ENCODE results near the gene FAM174B. TPM values are rescaled to one million over a fixed set of nuclear protein-coding genes. Genes with fewer than 3 reads are reported as not detected.

The FAM174B gene
- total RNA-seq = 1 to 10 TPM; 2.5 to 3.3 TPM

DNA sequence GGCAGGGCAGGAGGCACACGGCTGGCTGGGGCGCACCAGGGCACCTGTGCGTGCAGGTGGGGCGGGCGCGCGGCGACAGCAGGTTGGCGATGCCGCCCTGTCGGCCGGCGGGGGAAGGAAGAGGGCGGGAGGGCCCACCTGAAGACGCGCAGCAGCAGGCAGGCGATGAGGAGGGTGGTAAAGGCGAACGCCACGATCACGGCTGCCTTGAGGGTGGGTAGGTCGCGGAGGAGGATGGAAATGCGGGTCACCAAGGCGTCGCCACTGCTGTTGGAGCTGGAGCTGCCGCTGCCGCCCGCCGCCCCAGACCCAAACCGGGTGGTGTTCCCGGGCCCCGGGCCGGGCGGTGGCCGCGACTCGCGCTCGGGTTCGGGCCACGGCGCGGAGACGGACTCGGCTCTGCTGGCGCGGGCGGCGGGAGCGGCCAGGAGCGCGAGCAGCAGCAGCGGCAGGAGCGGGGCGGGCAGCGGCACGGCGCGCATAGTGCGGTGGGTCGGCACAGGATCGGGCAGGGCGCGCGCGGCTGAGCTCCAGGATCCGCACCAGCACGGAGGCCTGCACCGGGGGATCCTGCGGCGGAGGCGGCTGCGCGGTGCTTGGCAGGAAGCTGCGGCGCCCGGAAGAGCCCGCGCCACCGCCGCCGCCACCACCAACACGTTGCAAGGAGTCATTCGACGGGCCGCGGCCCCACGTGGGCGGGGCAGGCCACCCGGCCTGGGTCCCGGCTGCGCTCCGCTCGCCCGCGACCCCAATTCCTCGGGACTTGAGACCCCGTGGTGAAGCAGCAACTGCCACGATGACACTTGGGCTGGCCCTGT lies at the start of gene FAM174B:
Gene FAM174B (minus strand): TSS at position 598 of the 818 bp plus-strand sequence.
- H3K4me3 Mint-ChIP-seq = peak within 1 kb of the TSS; percentile 25
- ATAC-seq (peak; percentile 73), DNase-seq (peak; percentile 27)
- H3K27me3 Mint-ChIP-seq (ENCODE audit: low read depth) = peaks cover 45% of the 10 kb centered on the region
- no peaks in the 10 kb centered on the region for H3K36me3 Mint-ChIP-seq (ENCODE audit: low read depth)
- H3K9me3 Mint-ChIP-seq (ENCODE audit: insufficient read depth) = no peaks in the 10 kb centered on the region
- POLR2A ChIA-PET = no interaction called here
- CTCF ChIA-PET = no interaction called here
- no peak within 1 kb of the TSS for H3K27ac Mint-ChIP-seq
- peaks cover 8% of the 10 kb centered on the region for H3K4me1 Mint-ChIP-seq (ENCODE audit: low read depth)

DNA sequence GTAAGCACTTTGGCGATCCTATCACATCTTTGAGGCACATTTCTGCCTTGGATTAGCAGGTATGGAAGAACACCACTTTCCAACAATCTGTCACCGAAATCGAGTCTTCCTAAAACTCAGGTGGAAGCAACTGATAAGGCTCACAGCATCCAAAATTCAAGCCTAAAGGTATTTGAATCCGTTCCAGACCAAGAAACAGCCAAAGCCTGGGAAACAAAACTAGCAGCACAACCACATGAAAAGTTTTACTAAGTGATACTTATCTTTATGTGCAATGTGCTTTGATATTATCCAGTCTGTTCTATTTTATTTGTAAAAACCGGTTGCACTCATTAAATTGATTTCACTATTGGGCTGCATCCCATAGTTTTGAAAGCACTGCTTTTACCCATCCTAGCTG lies 40.5 kb upstream of the FAM174B start:
- H3K4me3 Mint-ChIP-seq = no peak overlapping the region
- H3K27ac Mint-ChIP-seq = no peak overlapping the region
- H3K4me1 Mint-ChIP-seq (ENCODE audit: low read depth) = no peaks in the 10 kb centered on the region
- peaks cover 4% of the 10 kb centered on the region for H3K27me3 Mint-ChIP-seq (ENCODE audit: low read depth)
- no peak for ATAC-seq
- no peaks in the 10 kb centered on the region for H3K36me3 Mint-ChIP-seq (ENCODE audit: low read depth)
- POLR2A ChIA-PET = no interaction called here
- no peak for DNase-seq
- H3K9me3 Mint-ChIP-seq (ENCODE audit: insufficient read depth) = no peaks in the 10 kb centered on the region
- CTCF ChIA-PET = no interaction called here

DNA sequence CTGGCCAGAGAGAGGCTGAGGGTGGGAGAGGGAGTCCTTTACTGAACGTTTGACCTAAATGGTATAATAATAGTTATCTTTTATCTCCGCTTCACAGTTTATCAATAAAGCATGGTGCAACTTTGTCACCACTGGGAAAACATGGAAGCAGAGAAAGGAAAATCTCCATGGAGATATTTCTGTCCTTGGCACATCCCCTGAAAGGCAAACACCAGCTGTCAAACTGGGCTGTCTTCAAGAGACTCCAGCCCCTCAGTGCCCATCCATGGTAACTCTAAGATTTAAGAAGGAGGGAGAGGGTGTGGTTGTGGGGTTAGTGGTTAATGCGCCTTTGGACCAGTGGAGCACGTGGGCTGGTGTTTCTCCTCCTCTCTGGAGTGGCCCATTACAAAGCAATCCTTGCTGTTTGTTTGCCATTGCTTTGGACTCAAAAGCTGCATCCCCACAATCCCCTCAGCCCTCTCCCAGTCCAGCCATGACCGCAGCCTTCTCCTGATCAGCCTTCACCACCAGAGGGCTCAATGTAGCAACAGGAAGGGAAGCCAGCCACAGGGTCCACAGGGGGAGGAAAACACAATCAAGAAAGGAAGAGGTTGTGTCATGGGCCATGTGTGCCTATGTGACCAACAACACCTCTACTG lies 38.2 kb upstream of the FAM174B start:
- ChIA-PET CTCF (no interaction called here), POLR2A (no interaction called here)
- Mint-ChIP-seq H3K4me1 (ENCODE audit: low read depth) (no peaks in the 10 kb centered on the region), H3K27ac (no peak overlapping the region), H3K9me3 (ENCODE audit: insufficient read depth) (no peaks in the 10 kb centered on the region), H3K4me3 (no peak overlapping the region), H3K27me3 (ENCODE audit: low read depth) (peaks cover 7% of the 10 kb centered on the region), H3K36me3 (ENCODE audit: low read depth) (no peaks in the 10 kb centered on the region)
- DNase-seq (no peak), ATAC-seq (no peak)

DNA sequence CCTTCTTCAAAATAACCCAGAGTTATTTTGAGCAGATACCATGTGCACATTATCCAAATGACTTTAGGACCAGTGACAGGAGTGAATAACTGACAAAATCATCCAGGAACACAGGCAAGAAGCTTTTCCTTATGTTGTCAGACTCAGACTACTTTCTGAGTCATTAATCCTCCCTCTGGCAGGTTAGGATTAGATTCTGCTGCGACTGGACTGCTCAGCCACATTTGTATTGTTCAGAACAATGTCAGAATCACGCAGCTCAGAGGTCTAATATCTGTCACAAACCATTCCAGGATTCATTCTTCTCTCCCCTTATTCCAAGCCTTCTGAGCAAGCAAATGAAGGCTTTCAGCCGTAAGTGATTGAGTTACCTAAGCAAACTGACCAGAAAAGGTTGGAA lies 34.8 kb upstream of the FAM174B start:
- DNase-seq (no peak), ATAC-seq (no peak)
- Mint-ChIP-seq H3K36me3 (ENCODE audit: low read depth) (no peaks in the 10 kb centered on the region), H3K27me3 (ENCODE audit: low read depth) (peaks cover 3% of the 10 kb centered on the region), H3K4me1 (ENCODE audit: low read depth) (no peaks in the 10 kb centered on the region), H3K4me3 (no peak overlapping the region), H3K9me3 (ENCODE audit: insufficient read depth) (no peaks in the 10 kb centered on the region), H3K27ac (no peak overlapping the region)
- ChIA-PET POLR2A (no interaction called here), CTCF (no interaction called here)

DNA sequence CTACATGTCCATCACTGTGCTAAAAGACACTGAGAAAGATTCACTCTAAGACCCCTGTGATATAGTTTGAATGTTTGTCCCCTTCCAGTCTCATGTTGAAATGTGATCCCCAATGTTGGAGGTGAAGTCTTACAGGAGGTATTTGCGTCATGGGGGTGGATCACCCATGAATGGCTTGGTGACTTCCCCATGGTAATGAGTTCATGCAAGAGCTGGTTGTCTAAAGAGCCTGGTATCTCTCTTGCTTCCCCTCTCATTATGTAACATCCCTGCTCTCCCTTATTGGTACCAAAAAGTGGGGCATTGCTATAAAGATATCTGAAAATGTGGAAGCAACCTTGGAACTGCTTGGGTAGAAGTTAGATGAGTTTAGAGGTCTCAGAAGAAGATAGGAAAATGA lies 32.2 kb upstream of the FAM174B start:
- no peak for ATAC-seq
- CTCF ChIA-PET = no interaction called here
- no peaks in the 10 kb centered on the region for H3K36me3 Mint-ChIP-seq (ENCODE audit: low read depth)

DNA sequence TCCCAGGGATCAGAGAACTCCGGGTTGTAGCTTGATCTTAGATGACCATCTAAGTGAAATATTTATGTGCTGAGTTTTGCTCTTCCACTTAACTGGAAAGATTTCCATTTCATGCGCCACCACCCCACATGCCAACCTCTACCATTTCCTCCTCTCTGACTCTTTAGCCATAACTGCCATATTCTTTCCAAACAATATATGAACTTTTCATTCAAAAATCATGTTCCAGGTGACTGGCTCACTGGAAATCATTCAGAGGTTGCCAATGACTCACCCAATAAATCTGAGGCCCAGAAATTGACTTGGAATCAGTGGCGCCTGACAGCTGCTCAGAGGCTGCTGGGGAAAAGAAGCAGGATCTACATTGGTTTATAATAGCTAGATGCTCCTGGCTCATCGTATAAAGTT lies 31.6 kb upstream of the FAM174B start:
- Mint-ChIP-seq H3K27me3 (ENCODE audit: low read depth) (peaks cover 6% of the 10 kb centered on the region), H3K36me3 (ENCODE audit: low read depth) (no peaks in the 10 kb centered on the region), H3K27ac (no peak overlapping the region), H3K4me1 (ENCODE audit: low read depth) (no peaks in the 10 kb centered on the region), H3K9me3 (ENCODE audit: insufficient read depth) (no peaks in the 10 kb centered on the region), H3K4me3 (no peak overlapping the region)
- POLR2A ChIA-PET = no interaction called here
- DNase-seq (no peak), ATAC-seq (no peak)
- CTCF ChIA-PET = no interaction called here

More for the DNA sequence above, 32.2 kb upstream of the FAM174B start:
- Mint-ChIP-seq H3K27ac (no peak overlapping the region), H3K9me3 (ENCODE audit: insufficient read depth) (no peaks in the 10 kb centered on the region), H3K27me3 (ENCODE audit: low read depth) (peaks cover 3% of the 10 kb centered on the region), H3K4me1 (ENCODE audit: low read depth) (no peaks in the 10 kb centered on the region), H3K4me3 (no peak overlapping the region)
- no peak for DNase-seq
- POLR2A ChIA-PET = no interaction called here

DNA sequence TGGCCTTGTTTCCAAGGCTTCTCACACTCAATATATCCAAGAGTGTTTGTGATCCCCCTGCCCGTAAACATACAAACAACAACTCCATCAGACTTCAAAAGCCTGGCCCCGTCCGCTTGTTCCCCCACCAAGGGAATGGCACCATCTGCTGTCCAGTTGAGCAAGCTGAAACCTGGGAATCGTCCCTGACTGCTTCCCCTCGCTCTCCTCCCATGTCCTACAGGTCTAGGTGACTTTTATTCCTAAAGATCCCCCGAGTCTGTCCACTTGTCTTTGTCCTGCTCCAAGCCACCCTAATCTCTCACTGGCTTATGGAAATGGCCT lies 27.9 kb upstream of the FAM174B start:
- Mint-ChIP-seq H3K27ac (no peak overlapping the region), H3K4me1 (ENCODE audit: low read depth) (no peaks in the 10 kb centered on the region), H3K4me3 (no peak overlapping the region), H3K27me3 (ENCODE audit: low read depth) (peaks cover 9% of the 10 kb centered on the region), H3K36me3 (ENCODE audit: low read depth) (no peaks in the 10 kb centered on the region), H3K9me3 (ENCODE audit: insufficient read depth) (no peaks in the 10 kb centered on the region)
- DNase-seq = no peak
- no peak for ATAC-seq
- ChIA-PET CTCF (no interaction called here), POLR2A (no interaction called here)

DNA sequence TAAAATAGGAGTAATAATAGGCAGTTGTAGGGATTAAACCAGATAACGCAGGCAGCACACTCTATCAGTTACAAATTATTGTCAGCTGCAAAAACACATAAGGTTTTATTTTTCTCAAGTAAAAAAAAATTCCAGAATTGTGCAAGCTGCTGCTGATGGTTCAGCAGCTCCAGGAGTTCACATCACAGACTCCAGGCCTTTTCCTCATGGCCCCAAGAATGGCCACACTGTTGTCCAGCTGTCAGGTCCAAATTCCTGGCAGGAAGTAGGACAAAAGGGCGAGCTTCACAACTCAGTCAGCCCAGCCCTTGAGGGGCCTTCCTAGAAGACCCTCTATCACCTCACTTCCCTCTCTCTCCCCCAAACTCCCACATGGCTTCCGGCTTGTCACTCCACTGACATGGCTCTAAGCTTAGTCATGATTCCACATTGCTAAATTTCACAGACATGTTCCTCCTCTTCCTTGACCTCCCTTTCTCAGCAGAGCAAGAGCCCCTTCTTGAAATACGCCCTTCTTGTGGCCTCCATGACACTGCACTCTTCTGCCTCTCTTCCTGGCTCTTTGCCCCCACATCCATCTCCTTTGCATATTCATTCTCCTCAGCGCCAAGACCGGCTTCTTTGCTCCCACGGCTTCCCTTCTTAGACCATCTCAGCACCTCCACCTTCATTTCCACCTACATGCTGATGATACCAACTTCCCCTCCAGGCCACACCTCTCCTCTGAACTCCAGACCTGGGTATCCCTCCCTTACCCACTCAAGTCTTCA lies 27.4 kb upstream of the FAM174B start:
- H3K9me3 Mint-ChIP-seq (ENCODE audit: insufficient read depth) = no peaks in the 10 kb centered on the region
- H3K4me3 Mint-ChIP-seq = no peak overlapping the region
- no peaks in the 10 kb centered on the region for H3K36me3 Mint-ChIP-seq (ENCODE audit: low read depth)
- H3K27ac Mint-ChIP-seq = no peak overlapping the region
- ChIA-PET CTCF (no interaction called here), POLR2A (no interaction called here)
- no peak for DNase-seq
- H3K27me3 Mint-ChIP-seq (ENCODE audit: low read depth) = peaks cover 13% of the 10 kb centered on the region
- H3K4me1 Mint-ChIP-seq (ENCODE audit: low read depth) = no peaks in the 10 kb centered on the region
- ATAC-seq = no peak

DNA sequence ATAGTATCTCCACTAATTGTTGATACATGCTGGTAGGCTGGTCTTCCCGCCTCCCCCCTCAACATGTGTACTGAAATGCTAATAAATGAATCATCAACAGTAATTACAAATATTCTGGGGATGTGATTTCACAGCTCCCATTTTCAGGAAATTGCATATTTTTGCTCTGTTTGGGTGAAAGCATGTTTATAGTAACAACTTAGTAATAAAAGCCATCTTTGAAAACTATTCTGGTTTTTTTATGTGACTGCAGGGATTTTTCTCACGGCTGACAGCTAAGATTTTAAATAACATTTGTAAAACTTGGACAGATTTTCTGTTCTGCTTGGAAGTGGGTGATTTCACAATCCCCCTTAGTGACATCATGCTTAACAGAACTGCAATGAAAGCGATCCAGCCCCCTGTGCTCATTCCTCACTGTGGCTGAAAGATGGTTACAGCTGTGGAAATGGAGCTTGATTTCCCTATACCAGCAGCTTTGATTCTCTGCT lies 25.6 kb upstream of the FAM174B start:
- ChIA-PET CTCF (no interaction called here), POLR2A (no interaction called here)
- DNase-seq (no peak), ATAC-seq (no peak)
- Mint-ChIP-seq H3K9me3 (ENCODE audit: insufficient read depth) (no peaks in the 10 kb centered on the region), H3K27me3 (ENCODE audit: low read depth) (peaks cover 13% of the 10 kb centered on the region), H3K27ac (no peak overlapping the region), H3K36me3 (ENCODE audit: low read depth) (no peaks in the 10 kb centered on the region), H3K4me3 (no peak overlapping the region), H3K4me1 (ENCODE audit: low read depth) (no peaks in the 10 kb centered on the region)

DNA sequence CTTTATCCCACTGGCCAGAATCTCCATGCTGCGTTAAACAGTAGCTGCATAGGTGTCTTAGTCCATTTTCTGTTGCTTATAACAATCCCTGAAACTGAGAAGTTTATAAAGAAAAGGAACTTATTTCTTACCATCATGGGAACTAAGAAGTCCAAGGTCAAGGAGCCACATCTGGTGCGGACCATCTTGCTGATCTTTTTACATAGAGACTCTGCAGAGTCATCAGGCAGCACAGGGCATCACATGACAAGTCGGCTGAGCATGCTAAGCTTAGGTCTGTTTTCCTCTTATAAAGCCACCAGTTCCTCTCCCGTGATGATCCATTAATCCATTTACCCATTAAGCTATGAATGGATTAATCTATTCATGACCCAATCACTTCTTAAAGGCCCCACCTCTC lies 22.4 kb upstream of the FAM174B start:
- ATAC-seq (no peak), DNase-seq (no peak)
- ChIA-PET POLR2A (no interaction called here), CTCF (no interaction called here)
- Mint-ChIP-seq H3K27me3 (ENCODE audit: low read depth) (peaks cover 13% of the 10 kb centered on the region), H3K9me3 (ENCODE audit: insufficient read depth) (no peaks in the 10 kb centered on the region), H3K4me3 (no peak overlapping the region), H3K36me3 (ENCODE audit: low read depth) (no peaks in the 10 kb centered on the region), H3K27ac (no peak overlapping the region), H3K4me1 (ENCODE audit: low read depth) (no peaks in the 10 kb centered on the region)

DNA sequence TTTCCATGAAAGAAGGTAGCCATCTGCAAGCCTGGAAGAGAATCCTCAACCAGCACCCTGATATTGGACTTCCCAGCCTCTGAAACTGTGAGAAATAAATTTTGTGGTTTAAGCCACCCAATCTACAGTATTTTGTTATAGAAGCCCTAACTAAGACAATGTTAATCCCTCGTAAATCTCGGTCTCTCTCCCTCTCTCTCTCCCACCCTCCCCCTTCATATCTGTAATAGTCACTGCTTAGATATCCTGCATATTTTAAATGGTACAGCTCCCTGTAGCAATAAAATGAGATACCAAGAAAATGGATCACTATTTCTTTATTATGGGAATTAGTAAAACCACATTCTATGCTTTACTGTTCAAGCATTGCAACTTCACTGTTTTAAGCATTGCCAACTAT lies 21.0 kb upstream of the FAM174B start:
- ATAC-seq (no peak), DNase-seq (no peak)
- H3K27ac Mint-ChIP-seq = no peak overlapping the region
- H3K4me1 Mint-ChIP-seq (ENCODE audit: low read depth) = no peaks in the 10 kb centered on the region
- POLR2A ChIA-PET = no interaction called here
- CTCF ChIA-PET = no interaction called here
- no peak overlapping the region for H3K4me3 Mint-ChIP-seq
- peaks cover 11% of the 10 kb centered on the region for H3K27me3 Mint-ChIP-seq (ENCODE audit: low read depth)
- no peaks in the 10 kb centered on the region for H3K36me3 Mint-ChIP-seq (ENCODE audit: low read depth)
- H3K9me3 Mint-ChIP-seq (ENCODE audit: insufficient read depth) = no peaks in the 10 kb centered on the region

DNA sequence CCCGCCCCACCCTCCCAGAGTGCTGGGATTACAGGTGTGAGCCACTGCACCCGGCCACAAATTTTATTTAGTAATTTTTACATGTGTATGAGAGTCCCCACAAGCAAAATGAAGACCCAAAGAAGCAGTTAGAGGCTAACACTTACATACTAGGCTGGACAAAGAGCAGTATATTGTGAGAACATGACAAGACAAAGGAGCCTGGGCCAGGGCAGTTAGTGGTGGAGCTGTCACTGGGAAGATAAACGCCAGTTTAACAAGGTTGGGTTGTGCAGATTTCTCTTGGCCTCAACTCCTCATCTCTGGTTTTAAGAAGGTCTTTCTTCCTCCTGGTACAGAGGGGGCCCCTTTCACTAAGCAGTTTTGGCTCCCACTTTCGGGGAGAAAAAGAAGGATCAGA lies 19.9 kb upstream of the FAM174B start:
- Mint-ChIP-seq H3K4me3 (no peak overlapping the region), H3K4me1 (ENCODE audit: low read depth) (no peaks in the 10 kb centered on the region), H3K9me3 (ENCODE audit: insufficient read depth) (no peaks in the 10 kb centered on the region), H3K27ac (no peak overlapping the region), H3K36me3 (ENCODE audit: low read depth) (no peaks in the 10 kb centered on the region), H3K27me3 (ENCODE audit: low read depth) (peaks cover 11% of the 10 kb centered on the region)
- POLR2A ChIA-PET = no interaction called here
- ATAC-seq (no peak), DNase-seq (no peak)
- CTCF ChIA-PET = no interaction called here
